ENCODE data around the gene ATP13A2. TPM values are rescaled to one million over a fixed set of nuclear protein-coding genes. Genes with fewer than 3 reads are reported as not detected.
A peak's percentile ranks its signal among the peaks of the same experiment; 100 is the strongest.

Gene ATP13A2
- total RNA-seq, 1 donor from 2014 or later: 42.1 TPM

DNA sequence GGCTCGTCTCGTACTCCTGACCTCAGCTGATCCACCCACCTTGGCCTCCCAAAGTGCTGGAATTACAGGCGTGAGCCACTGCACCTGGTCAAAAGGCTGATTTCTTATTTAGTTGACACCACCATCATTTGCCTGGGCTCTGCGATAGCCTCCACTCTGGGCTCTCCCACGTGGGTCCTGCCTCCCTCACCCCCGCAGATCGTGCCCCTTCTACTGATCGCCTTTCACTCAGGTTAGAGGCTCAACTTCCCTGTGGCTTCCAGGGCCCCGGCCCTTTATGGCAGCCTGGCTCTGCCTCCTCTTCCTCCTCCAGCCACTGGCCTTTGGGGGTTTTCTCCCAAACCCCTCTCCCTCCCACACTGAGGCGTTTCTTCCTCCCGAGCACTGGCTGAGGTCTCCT, 28.8 kb downstream of the ATP13A2 start:
- Histone ChIP-seq H3K27ac (no peak overlapping the region), H3K36me3 (peaks cover 16% of the 10 kb centered on the region), H3K4me1 (no peaks in the 10 kb centered on the region), H3K4me3 (no peak overlapping the region), H3K9me3 (no peaks in the 10 kb centered on the region), H3K27me3 (no peaks in the 10 kb centered on the region)
- ATAC-seq (no peak), DNase-seq (no peak)
- intact Hi-C loops (cut with DNase I): no loop called here
- TF ChIP-seq CTCF (IDR thresholded peaks at IDR 0.05): no peak

DNA sequence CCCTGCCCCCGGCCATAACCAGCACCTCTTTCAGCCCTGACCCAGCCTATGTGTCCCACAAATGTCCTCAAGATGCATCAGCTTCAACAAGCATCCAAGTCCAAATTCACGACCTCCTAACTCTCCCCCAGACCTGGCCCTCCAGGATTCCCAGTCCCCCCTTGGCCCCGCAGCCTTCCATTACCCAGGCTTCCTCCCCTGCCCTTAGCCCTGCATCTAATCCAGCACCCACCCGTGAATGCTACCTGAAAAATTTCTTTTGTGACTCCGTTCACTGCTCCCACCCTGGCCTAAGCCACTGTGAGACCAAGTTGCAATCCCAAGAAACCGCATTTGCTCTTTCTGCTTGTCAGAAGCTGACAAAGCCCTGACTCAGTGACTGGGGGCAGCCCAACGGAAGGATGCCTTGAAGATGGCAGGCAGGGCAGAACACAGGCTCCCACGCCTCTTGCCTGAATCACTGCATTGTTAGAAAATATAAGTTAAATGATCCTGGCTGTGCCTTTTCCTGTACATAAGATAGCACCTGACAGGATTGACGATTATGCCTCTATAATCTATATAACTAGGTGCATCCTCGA, 30.4 kb downstream of the ATP13A2 start:
- TF ChIP-seq CTCF (IDR thresholded peaks at IDR 0.05): no peak
- ATAC-seq: no peak
- Histone ChIP-seq H3K9me3 (no peaks in the 10 kb centered on the region), H3K4me3 (no peak overlapping the region), H3K27me3 (no peaks in the 10 kb centered on the region), H3K4me1 (no peaks in the 10 kb centered on the region), H3K36me3 (peaks cover 8% of the 10 kb centered on the region), H3K27ac (no peak overlapping the region)
- DNase-seq: no peak
- intact Hi-C loops (cut with DNase I): no loop called here

- intact Hi-C loops (cut with DNase I): no loop called here
These were observed 31.1 kb downstream of the ATP13A2 start, which contains the start of gene MFAP2 for GRCh38 chr1:16980473-16981268. TSS of gene MFAP2 (minus strand) at chr1:16980620. CDS start at chr1:16978273, 2,347 bp downstream.

GRCh38 chr1:16979475-16980327, 32.0 kb downstream of the ATP13A2 start:
- H3K27ac ChIP-seq: peak overlapping the region; percentile 78
- H3K9me3 ChIP-seq: no peaks in the 10 kb centered on the region
- no peaks in the 10 kb centered on the region for H3K36me3 ChIP-seq
- intact Hi-C loops (cut with DNase I): no loop called here
- DNase-seq (no peak), ATAC-seq (peak; percentile 5)
- peak overlapping the region; percentile 50 for H3K4me3 ChIP-seq
- H3K4me1 ChIP-seq: no peaks in the 10 kb centered on the region
- TF ChIP-seq CTCF (IDR thresholded peaks at IDR 0.05): no peak
- H3K27me3 ChIP-seq: no peaks in the 10 kb centered on the region

More at GRCh38 chr1:16980473-16981268, 31.1 kb downstream of the ATP13A2 start, which contains the start of gene MFAP2:
- TF ChIP-seq CTCF (IDR thresholded peaks at IDR 0.05): no peak
- H3K27ac ChIP-seq: peak within 1 kb of the TSS; percentile 78
- H3K36me3 ChIP-seq: peaks cover under 1% of the 10 kb centered on the region
- no peaks in the 10 kb centered on the region for H3K9me3 ChIP-seq
- no peaks in the 10 kb centered on the region for H3K4me1 ChIP-seq
- DNase-seq: no peak
- peak; percentile 36 for ATAC-seq
- H3K27me3 ChIP-seq: no peaks in the 10 kb centered on the region
- peak within 1 kb of the TSS; percentile 50 for H3K4me3 ChIP-seq

- TF ChIP-seq CTCF (IDR thresholded peaks at IDR 0.05): no peak
- no peaks in the 10 kb centered on the region for H3K36me3 ChIP-seq
- H3K4me1 ChIP-seq: no peaks in the 10 kb centered on the region
- intact Hi-C loops (cut with DNase I): no loop called here
- H3K4me3 ChIP-seq: peak overlapping the region; percentile 50
- H3K27me3 ChIP-seq: no peaks in the 10 kb centered on the region
- peak overlapping the region; percentile 78 for H3K27ac ChIP-seq
- H3K9me3 ChIP-seq: no peaks in the 10 kb centered on the region
- peak; percentile 18 for ATAC-seq
- DNase-seq: no peak
These were observed 32.9 kb downstream of the ATP13A2 start for GRCh38 chr1:16978567-16979474.
